AG04450 (cell line): Measurements from ENCODE around the gene NSUN2. TPM values are rescaled to one million over a fixed set of nuclear protein-coding genes. Genes with fewer than 3 reads are reported as not detected.

ENCODE experiments used
- CTCF ChIA-PET: fragments of 300-600, 350-600 bp; formaldehyde crosslinking; extraction: SDS; loops from one replicate; lab custom pipeline; 2022; ENCODE audit warnings: antibody characterized with exemption, inconsistent platforms; lab: Charles Lee
- POLR2A ChIA-PET: fragments of 350-600 bp; formaldehyde crosslinking; extraction: SDS; loops from one replicate; lab custom pipeline; 2021; ENCODE audit warnings: antibody characterized with exemption, inconsistent platforms; lab: Yijun Ruan, JAX
- DNase-seq: peaks from one replicate; pipeline ENCODE4 v3.0.0-alpha.2; 2011; ENCODE audit warnings: low read depth, low spot score
- H3K27ac ChIP-seq: one replicate; pipeline ENCODE4 v1.5.1; 2012; ENCODE audit warnings: low read depth, low read length, control low read depth
- H3K27me3 ChIP-seq: one replicate; pipeline ENCODE4 v1.6.0; 2012; ENCODE audit warnings: low read length; ENCODE audit not compliant: control insufficient read depth, insufficient read depth
- H3K4me3 ChIP-seq: 2 replicates; pipeline ENCODE4 v1.5.1; 2011; ENCODE audit warnings: mild to moderate bottlenecking, low read depth, low read length, control low read depth
- H3K9me3 ChIP-seq: 2 replicates; pipeline ENCODE4 v1.5.1; 2012; ENCODE audit warnings: low read length; ENCODE audit not compliant: control insufficient read depth, insufficient read depth
- polyA plus RNA-seq: library from polyadenylated mRNA; depleted of rRNA; stranded (reverse); fragments of >200 nt; gene quantifications from 2 replicates; pipeline ENCODE4 v1.2.3, GENCODE V29; 2011
- TF ChIP-seq, protein P1 (sequence below): IDR thresholded peaks from 2 replicates; pipeline ENCODE4 v1.5.1; 2011; ENCODE audit warnings: low read depth, low read length, control low read depth, inconsistent platforms

Gene NSUN2
- polyA plus RNA-seq, 1 experiment: 42.0 TPM

DNA sequence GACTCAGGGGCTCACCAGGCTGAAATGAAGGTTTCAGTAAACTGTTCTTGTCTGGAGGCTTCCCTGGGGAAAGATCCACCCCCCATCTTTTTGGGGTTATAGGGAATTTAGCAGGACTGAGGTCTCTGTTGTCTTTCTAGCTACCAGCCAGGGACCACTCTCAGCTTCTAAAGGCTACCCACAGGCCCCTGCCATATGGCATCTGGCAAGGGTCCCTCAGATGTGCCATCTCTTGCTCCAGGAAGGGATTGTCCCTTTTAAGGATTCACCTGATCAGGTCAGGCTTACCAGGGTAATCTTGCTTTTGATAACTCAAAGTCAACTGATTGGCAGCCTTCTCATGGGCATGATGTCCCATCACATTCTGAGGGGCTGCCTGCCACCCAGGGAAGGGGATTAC is 65.0 kb downstream of the NSUN2 start:
- DNase-seq: no peak
- Histone ChIP-seq H3K27me3 (no peaks in the 10 kb centered on the region), H3K27ac (no peak overlapping the region), H3K9me3 (no peaks in the 10 kb centered on the region; the same call in 1 of the 2 replicates), H3K4me3 (no peak overlapping the region)
- POLR2A ChIA-PET: no interaction called here
- TF ChIP-seq, protein P1, sequence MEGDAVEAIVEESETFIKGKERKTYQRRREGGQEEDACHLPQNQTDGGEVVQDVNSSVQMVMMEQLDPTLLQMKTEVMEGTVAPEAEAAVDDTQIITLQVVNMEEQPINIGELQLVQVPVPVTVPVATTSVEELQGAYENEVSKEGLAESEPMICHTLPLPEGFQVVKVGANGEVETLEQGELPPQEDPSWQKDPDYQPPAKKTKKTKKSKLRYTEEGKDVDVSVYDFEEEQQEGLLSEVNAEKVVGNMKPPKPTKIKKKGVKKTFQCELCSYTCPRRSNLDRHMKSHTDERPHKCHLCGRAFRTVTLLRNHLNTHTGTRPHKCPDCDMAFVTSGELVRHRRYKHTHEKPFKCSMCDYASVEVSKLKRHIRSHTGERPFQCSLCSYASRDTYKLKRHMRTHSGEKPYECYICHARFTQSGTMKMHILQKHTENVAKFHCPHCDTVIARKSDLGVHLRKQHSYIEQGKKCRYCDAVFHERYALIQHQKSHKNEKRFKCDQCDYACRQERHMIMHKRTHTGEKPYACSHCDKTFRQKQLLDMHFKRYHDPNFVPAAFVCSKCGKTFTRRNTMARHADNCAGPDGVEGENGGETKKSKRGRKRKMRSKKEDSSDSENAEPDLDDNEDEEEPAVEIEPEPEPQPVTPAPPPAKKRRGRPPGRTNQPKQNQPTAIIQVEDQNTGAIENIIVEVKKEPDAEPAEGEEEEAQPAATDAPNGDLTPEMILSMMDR: no peak
- CTCF ChIA-PET: no interaction called here

DNA sequence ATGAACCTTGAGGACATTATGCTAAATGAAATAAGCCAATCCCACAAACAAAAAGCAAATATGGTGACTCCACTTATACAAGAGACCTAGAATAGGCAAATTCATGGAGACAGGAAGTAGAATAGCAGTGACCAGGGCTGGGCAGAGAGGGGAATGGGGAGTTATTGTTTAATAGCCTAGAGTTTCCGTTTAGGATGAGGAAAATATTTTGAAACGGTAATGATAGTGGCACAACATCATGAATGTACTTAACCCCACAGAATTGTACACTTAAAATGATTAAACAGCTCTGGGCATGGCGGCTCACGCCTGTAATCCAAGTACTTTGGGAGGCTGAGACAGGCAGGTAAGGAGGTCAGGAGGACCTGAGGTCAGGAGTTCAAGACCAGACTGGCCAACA is 65.8 kb downstream of the NSUN2 start:
- no peaks in the 10 kb centered on the region; the same call in 1 of the 2 replicates for H3K9me3 ChIP-seq
- no peak overlapping the region for H3K4me3 ChIP-seq
- H3K27ac ChIP-seq: no peak overlapping the region
- TF ChIP-seq, protein P1: no peak
- DNase-seq: no peak
- POLR2A ChIA-PET: no interaction called here
- H3K27me3 ChIP-seq: no peaks in the 10 kb centered on the region
- CTCF ChIA-PET: interaction anchor here (1.4 kb wide), 1 partner anchor 1070 kb away, joined by 5 read pairs; no protein-coding TSS in a partner anchor

DNA sequence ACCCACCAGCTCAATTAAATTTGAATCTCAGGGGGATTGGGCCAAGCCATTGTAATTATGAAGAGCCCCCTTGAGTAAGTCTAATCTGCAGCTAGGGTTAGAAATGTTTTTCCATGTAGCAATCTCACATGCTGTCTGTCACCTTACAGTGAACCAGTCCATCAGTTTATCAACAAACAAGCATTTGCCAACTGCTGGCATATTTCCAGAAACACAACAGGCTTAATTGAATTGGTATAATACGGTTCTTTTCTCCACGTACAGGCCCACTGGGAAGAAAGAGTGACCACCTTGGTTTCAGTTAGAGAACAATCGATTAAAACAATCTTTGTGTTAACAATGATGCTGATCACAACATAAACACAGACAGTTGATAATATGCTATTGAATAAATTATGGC is 67.4 kb downstream of the NSUN2 start:
- Histone ChIP-seq H3K4me3 (no peak overlapping the region), H3K27ac (no peak overlapping the region), H3K27me3 (no peaks in the 10 kb centered on the region), H3K9me3 (no peaks in the 10 kb centered on the region)
- ChIA-PET POLR2A (no interaction called here), CTCF (interaction anchor here (1.4 kb wide), 1 partner anchor 1068 kb away, joined by 5 read pairs; no protein-coding TSS in a partner anchor)
- no peak for DNase-seq
- TF ChIP-seq, protein P1: no peak

DNA sequence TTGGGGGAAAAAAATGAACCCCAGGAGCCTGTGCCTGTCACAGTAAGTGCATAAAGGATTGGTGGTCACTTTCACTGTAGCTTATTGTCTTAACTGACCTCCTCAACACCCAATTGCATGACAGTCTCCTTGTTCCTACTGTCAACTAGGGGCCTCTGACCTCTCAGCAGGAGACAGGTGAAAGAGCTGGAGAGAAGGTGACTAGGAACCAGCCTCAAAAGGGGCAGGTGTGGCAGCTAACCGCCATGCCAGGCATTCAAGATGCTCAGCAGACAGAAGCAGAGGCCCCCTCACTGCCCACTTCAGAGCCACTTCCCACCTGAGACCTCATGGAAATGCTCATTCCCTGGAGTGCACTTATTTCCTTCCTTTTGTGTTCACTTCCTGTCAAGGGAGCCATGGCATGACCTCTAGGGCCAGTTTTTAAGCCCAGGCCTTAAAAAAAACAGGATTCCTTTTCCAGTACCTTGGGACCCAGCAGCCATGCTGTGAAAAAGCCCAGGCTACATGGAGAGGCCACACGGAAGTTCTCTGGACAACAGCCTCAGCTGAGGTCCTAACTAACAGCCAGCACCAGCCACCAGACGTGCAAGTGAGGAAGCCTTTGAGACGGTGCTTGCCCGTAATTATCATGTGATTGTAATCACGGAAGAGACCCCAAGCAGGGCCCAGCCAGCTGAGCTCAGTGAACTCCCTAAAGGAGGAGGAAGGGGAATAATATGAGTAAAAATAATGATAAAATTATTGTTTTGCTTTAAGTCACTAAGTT is 74.9 kb downstream of the NSUN2 start:
- H3K4me3 ChIP-seq: no peak overlapping the region
- H3K27me3 ChIP-seq: no peaks in the 10 kb centered on the region
- H3K27ac ChIP-seq: no peak overlapping the region
- POLR2A ChIA-PET: no interaction called here
- peaks cover 6% of the 10 kb centered on the region for H3K9me3 ChIP-seq
- no peak for DNase-seq
- CTCF ChIA-PET: no interaction called here
- TF ChIP-seq, protein P1: no peak

DNA sequence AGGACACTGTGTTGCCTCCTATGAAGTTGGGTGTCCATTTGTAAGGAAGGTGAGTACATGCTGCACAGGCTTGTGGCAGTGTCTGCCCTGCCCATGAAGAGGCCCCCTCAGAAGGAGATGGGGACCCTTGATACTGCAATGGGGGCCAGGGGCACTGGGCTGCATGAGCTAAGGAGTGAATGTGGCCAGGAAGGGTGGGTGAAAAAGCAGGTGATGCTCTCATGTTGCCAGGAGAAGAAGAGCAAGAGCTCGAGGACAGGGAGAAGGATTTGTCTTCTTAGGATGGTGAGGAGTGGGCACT is 76.1 kb downstream of the NSUN2 start:
- TF ChIP-seq, protein P1: no peak
- POLR2A ChIA-PET: no interaction called here
- Histone ChIP-seq H3K27me3 (no peaks in the 10 kb centered on the region), H3K9me3 (peaks cover 6% of the 10 kb centered on the region), H3K27ac (no peak overlapping the region), H3K4me3 (no peak overlapping the region)
- CTCF ChIA-PET: no interaction called here
- no peak for DNase-seq
